T47D (cell line): ENCODE measurements around the gene MAP1LC3A.

ENCODE experiments used
- DNase-seq, 2 experiments: peaks; one replicate each; pipeline versions ENCODE4 v3.0.0 to v3.0.0-alpha.2; 2011 to 2012; ENCODE audit warnings: low read depth in 1 of 2, low spot score in 1 of 2
- JUND ChIP-seq: IDR thresholded peaks from 2 replicates; pipeline ENCODE4 v1.6.1; 2012; ENCODE audit warnings: low read depth
- in situ Hi-C: cut with HindIII; loops from 2 replicates; pipeline ENCODE4 v1.10.0; 2016; ENCODE audit warnings: low sequenced_read_pairs, low pct_unique_long_range_greater_than_20kb

Gene MAP1LC3A

GRCh38 chr20:34544109-34544796, 14.3 kb upstream of the MAP1LC3A start:
- TF ChIP-seq JUND = no peak
- no peak for DNase-seq
- in situ Hi-C loops = no loop called here

DNA sequence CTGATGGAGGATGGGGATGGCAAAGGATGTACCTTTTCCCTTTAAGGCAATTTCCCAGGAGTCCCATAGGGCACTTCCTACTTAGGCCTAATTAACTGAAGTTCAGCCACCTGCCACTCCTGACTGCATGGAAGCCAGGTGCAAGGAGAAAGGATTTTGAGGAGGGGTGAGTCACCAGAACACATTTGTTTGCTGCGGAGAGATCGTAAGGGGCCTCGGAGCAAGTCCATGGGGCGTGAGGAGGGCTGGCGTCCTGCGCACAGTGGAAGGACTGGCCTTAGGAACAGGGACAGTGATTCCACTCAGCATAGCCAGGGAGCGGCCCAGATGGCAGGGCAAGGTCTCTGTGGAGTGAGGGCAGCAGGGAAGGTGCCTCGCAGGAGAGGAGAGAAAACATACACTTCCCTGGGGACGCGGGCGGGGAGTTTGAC, 11.8 kb upstream of the MAP1LC3A start:
- DNase-seq = no peak
- no peak for TF ChIP-seq JUND

DNA sequence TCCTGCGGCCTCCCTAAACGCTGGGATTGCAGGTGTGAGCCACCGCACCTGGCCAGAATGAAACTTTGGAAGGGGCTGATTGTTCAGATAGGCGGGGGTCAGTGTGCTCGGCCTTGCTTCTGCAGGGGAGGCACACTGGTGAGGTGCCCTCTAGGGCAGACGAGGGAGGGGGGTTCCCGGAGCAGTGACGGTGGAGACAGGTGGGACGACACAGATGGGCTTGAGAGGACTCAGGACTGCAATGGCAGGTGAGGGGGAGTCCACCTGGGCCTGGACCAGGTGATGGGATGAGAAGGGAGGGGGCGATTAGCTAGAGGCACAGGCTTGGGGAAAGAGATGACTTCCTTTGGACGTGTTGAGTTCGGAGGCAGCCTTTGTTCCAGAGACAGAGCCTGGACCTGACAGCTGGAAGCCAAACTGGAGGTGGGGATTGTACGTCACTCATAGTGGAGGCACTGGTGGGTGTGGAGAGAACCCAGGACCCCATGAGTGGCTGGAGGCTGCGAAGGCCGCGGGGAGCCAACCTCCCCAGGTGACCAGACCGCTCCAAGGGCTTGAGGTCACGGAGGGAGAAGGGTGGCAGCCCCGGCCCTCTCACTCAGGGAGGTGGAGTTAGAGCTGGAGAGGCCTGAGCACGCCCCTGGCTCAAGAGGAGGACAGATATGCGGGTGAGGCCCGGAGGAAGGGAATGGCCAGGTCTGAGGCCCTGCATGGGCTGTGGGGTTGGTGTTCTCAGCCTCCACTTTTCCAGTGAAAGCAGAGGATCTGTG, 10.5 kb upstream of the MAP1LC3A start:
- DNase-seq = no peak
- TF ChIP-seq JUND = no peak
- in situ Hi-C loops = no loop called here

More for the DNA sequence above, 11.8 kb upstream of the MAP1LC3A start:
- in situ Hi-C loops = no loop called here

DNA sequence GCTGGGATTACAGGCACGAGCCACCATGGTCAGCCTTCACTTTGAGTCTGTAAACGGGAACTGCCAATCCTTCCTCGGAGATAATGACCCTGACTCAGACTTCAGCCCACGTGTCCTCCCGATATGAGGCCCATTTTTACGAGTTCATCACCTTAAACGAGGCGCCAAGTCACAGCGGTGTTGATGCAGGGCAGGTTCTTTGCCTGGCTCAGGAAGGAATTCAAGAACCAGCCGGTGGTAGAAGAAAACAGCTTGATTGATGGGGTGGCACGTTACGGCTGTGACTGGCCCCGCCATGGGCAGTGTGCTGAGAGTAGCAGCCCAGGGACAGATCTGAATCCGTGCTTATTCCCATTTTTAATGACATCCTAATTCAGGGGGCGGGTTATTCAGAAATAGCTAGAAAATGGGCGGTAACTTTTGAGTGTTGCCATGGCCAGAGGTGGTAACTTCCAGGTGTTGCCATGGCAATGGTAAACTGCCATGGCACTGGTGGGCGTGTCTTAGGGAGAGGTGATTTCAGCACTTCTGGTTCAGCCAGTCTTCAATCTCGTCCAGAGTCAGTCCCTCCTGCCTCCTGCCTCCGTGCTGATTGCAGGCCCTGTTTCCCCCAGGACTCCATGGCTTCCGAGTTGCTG, 9.1 kb upstream of the MAP1LC3A start:
- in situ Hi-C loops = no loop called here
- no peak for TF ChIP-seq JUND
- peak in 1 of 2 experiments; percentile 71 for DNase-seq

DNA sequence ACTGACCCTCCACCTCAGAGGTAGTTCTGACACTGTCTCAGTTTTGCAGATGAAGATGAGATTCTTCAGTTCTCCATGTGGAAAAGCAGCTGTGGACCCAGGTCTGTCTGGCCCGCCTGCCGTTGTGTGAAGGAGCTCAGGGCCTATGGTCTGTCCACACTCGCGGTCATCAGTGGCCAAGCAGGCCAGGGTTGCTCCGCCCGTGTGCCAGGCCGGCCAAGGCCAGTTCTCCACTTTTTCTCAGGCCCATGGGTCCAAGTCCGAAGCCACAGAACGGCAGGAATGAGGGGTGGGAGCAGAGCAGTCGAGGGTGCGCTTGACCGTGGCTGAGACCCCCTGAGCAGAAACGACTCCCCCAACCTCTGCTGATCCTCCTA, 8.6 kb upstream of the MAP1LC3A start:
- in situ Hi-C loops = no loop called here
- no peak for TF ChIP-seq JUND
- no peak for DNase-seq

GRCh38 chr20:34552569-34552968, 5.9 kb upstream of the MAP1LC3A start:
- in situ Hi-C loops = no loop called here
- no peak for TF ChIP-seq JUND
- no peak for DNase-seq

- TF ChIP-seq JUND = no peak
- DNase-seq = peak in 1 of 2 experiments; percentile 37
- in situ Hi-C loops = no loop called here
Measured at GRCh38 chr20:34553366-34553867, 5.1 kb upstream of the MAP1LC3A start.

DNA sequence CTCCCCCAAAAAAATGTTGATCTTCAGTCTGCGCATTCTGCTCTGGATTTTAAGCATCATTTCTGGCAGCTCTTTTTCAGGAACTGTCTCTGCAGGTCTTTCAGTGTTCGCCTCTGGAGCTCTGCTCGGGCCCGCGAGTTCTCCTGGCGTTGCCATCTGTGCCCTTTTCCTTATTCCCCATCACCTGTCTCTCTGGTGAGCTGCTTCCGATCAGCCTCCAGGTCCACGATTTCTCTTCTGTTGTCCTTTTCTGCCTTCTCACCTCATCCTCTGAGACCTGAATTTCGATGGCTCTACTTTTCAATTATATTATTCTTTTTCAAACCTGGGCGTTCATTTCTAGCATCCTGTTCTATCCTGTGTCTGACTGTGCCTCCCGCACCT, 590 bp upstream of the MAP1LC3A start:
- DNase-seq = no peak
- no peak for TF ChIP-seq JUND
- in situ Hi-C loops = no loop called here

DNA sequence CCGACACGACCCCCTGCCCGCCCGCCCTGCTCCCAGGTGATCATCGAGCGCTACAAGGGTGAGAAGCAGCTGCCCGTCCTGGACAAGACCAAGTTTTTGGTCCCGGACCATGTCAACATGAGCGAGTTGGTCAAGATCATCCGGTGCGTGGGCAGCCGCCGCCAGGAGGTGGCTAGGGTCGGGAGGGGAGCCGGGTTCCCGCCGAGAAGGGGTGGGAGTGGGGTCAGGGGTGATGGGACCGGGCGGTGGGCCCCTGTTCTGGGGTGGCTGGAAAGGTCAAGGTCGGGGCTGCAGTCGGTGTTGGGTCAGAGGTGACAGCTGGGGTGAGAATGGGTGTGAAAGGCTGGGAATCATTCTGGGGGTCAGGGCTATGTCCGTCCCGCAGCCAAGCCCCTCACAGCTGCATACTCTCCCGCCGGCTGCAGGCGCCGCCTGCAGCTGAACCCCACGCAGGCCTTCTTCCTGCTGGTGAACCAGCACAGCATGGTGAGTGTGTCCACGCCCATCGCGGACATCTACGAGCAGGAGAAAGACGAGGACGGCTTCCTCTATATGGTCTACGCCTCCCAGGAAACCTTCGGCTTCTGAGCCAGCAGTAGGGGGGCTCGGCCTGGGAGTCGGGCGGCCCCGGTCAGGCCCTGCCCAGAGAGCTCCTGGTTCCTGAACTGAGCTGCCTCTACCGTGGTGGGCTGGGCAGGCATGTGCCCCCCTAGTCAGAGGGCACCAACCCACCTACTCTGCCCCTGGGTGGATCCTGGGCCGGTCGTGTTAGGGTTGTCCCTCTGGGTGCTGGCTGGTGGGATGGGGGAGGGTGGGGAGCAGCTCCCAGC, 1.0 kb downstream of the MAP1LC3A start:
- in situ Hi-C loops = no loop called here
- DNase-seq = no peak
- TF ChIP-seq JUND = no peak

DNA sequence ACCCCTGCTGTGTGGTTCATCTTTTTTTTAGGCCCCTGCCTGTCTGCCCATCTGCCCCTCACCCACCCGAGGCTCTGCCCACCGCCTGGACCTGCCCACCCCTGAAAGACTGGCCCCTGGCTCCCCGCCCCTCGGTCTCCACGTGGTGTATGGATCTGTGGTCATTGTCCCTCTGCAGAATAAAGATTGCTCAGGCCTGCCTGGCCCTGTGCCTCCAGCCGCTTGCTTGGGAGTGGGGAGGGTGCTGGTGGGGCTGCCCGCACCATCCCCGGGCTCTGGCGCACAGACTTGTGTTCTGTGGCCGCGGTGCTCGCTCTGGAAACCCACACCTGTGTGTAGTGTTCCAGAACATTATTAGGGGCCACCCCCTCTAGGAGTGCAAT, 1.6 kb downstream of the MAP1LC3A start:
- TF ChIP-seq JUND = no peak
- in situ Hi-C loops = no loop called here
- DNase-seq = no peak

- no peak for DNase-seq
- in situ Hi-C loops = no loop called here
Measured at GRCh38 chr20:34560614-34561013, 2.1 kb downstream of the MAP1LC3A start.

DNA sequence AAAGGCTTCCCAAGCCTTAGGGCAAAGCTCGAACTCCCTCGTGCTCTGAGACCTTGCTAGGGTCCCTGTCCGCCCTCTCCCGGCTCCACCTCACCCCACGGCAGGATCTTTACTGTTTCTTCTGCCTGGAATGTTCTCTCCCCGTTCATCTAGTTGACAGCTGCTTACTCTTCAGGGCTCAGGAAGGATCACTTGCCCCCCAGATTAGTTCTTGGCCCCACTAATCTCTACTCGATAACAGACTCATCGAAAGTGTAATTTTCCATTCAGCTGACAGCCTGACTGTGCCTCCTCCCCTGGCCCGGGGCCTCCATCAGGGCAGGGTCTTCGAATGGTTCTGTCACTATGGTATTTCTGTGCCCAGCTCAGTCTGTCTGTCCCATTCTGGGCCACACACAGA, 3.1 kb downstream of the MAP1LC3A start:
- TF ChIP-seq JUND = no peak
- no peak for DNase-seq
- in situ Hi-C loops = no loop called here

More at GRCh38 chr20:34560614-34561013, 2.1 kb downstream of the MAP1LC3A start:
- no peak for TF ChIP-seq JUND

DNA sequence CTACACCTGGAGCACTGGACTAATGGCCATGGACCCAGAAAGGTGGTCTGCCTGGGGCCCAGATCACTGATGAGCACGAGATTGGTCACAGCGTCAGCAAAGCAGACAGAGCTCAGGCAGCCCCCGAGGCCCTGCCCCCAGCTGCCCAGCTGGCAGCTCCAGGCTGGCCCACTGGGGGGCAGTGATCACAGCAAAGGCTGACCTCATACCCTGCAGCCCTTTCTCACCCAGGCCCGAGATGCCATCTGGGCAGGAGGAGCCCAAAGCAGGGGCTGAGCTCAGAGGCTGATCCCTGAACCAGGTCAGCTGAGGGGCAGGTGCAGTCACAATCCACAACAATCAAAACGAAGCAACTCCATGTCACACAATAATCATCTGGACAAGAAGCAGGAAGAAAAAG, 4.1 kb downstream of the MAP1LC3A start:
- in situ Hi-C loops = no loop called here
- no peak for DNase-seq
- no peak for TF ChIP-seq JUND
